B cell (primary cell): ENCODE measurements around the gene SLC25A21. TPM values are rescaled to one million over a fixed set of nuclear protein-coding genes. Genes with fewer than 3 reads are reported as not detected.

Experiments used
- ATAC-seq: fragments of 200-7000 bp; cut with Tn5 transposase; one replicate; pipeline ENCODE4 v1.10.0; 2021; ENCODE audit warnings: low read depth, mild to moderate bottlenecking, moderate number of reproducible peaks, moderate library complexity
- CTCF ChIA-PET: fragments of 350-600 bp; sonication (Branson Sonifier 250); formaldehyde crosslinking; loops from one replicate; lab custom pipeline; 2021; ENCODE audit warnings: antibody characterized with exemption, inconsistent platforms; lab: Charles Lee
- POLR2A ChIA-PET: fragments of 350-600 bp; sonication (Branson Sonifier 250); formaldehyde crosslinking; loops from one replicate; lab custom pipeline; 2021; ENCODE audit warnings: antibody characterized with exemption; lab: Charles Lee
- DNase-seq: peaks from one replicate; pipeline ENCODE4 v3.0.0; 2013
- H2AFZ ChIP-seq: 2 replicates; pipeline ENCODE4 v1.6.1; 2012; ENCODE audit warnings: mild to moderate bottlenecking, low read depth, low read length; ENCODE audit not compliant: insufficient read depth, poor library complexity, severe bottlenecking
- H3K27ac ChIP-seq, 2 donors: 1 replicate in 1 of 2; 2 replicates in 1 of 2; pipeline ENCODE4 v1.5.1; 2012 to 2013; ENCODE audit warnings: low read length in 2 of 2, mild to moderate bottlenecking in 2 of 2, moderate library complexity in 1 of 2
- H3K27me3 ChIP-seq, 4 experiments: fragments of 200-600 bp in 1 of 4; sonication (generic) in 1 of 4; replicated peaks in 1 of 4; 1 replicate in 2 of 4; 2 replicates in 2 of 4; pipeline versions ENCODE4 v1.6.1 to v1.7.0; 2013 to 2016; ENCODE audit warnings: low read length in 3 of 4, mild to moderate bottlenecking in 2 of 4, mixed read lengths in 1 of 4, moderate library complexity in 1 of 4; ENCODE audit not compliant: insufficient read depth in 4 of 4, control insufficient read depth in 3 of 4; ENCODE audit errors: control extremely low read depth in 1 of 4
- H3K36me3 ChIP-seq, 2 experiments: replicated peaks in 1 of 2; 1 replicate in 1 of 2; 2 replicates in 1 of 2; pipeline versions ENCODE4 v1.6.1 to v1.7.1; 2013; ENCODE audit warnings: low read length in 1 of 2; ENCODE audit not compliant: insufficient read depth in 2 of 2, control insufficient read depth in 1 of 2; ENCODE audit errors: control extremely low read depth in 1 of 2, extremely low read depth in 1 of 2
- H3K4me1 ChIP-seq, 2 donors: fragments of 200-600 bp in 1 of 2; sonication (generic) in 1 of 2; 1 replicate in 1 of 2; 2 replicates in 1 of 2; pipeline versions ENCODE4 v1.5.1 to v1.6.1; 2013 to 2017; ENCODE audit warnings: low read length in 2 of 2; ENCODE audit not compliant: control insufficient read depth in 2 of 2, insufficient read depth in 2 of 2
- H3K4me2 ChIP-seq: replicated peaks from 2 replicates; pipeline ENCODE3; 2012; ENCODE audit warnings: mild to moderate bottlenecking, low read depth, low read length; ENCODE audit not compliant: poor library complexity, severe bottlenecking
- H3K4me3 ChIP-seq, 5 experiments: fragments of 200-600 bp in 1 of 5; sonication (generic) in 1 of 5; 1 replicate in 3 of 5; 2 replicates in 2 of 5; pipeline versions ENCODE4 v1.5.1 to v1.7.0; 2011 to 2016; ENCODE audit warnings: low read length in 4 of 5, mild to moderate bottlenecking in 4 of 5, low read depth in 2 of 5, control low read depth in 1 of 5, moderate library complexity in 1 of 5; ENCODE audit not compliant: insufficient read depth in 1 of 5; ENCODE audit errors: control extremely low read depth in 1 of 5, extremely low read depth in 1 of 5
- H3K79me2 ChIP-seq: fragments of 200-600 bp; sonication (generic); one replicate; pipeline ENCODE4 v1.6.0; 2016; ENCODE audit warnings: low read length; ENCODE audit not compliant: control insufficient read depth, insufficient read depth
- H3K9ac ChIP-seq: fragments of 200-600 bp; sonication (generic); 2 replicates; pipeline ENCODE4 v1.6.1; 2017; ENCODE audit warnings: mild to moderate bottlenecking, low read length, moderate library complexity
- H3K9me3 ChIP-seq, 3 donors: one replicate each; pipeline versions ENCODE4 v1.6.1 to v1.7.1; 2013; ENCODE audit warnings: low read length in 2 of 3; ENCODE audit not compliant: control insufficient read depth in 2 of 3, insufficient read depth in 1 of 3; ENCODE audit errors: control extremely low read depth in 1 of 3
- H4K20me1 ChIP-seq: 2 replicates; pipeline ENCODE4 v1.6.0; 2012; ENCODE audit warnings: mild to moderate bottlenecking, low read length; ENCODE audit not compliant: insufficient read depth, control insufficient read depth, poor library complexity, severe bottlenecking
- H3K27ac Mint-ChIP-seq: one replicate; pipeline ENCODE4 v1.8.0; 2021; ENCODE audit warnings: mixed read lengths
- H3K27me3 Mint-ChIP-seq: one replicate; pipeline ENCODE4 v1.8.0; 2021; ENCODE audit warnings: mixed read lengths
- H3K4me1 Mint-ChIP-seq: one replicate; pipeline ENCODE4 v1.8.0; 2021; ENCODE audit warnings: mixed read lengths
- H3K4me3 Mint-ChIP-seq: one replicate; pipeline ENCODE4 v1.8.0; 2021; ENCODE audit warnings: mixed read lengths
- H3K9me3 Mint-ChIP-seq: one replicate; pipeline ENCODE4 v1.8.0; 2022; ENCODE audit warnings: mixed read lengths; ENCODE audit not compliant: insufficient read depth
- CTCF ChIP-seq: fragments of 200-600 bp; IDR thresholded peaks from one replicate; pipeline ENCODE4 v1.8.0; 2022; ENCODE audit warnings: antibody characterized with exemption, mild to moderate bottlenecking
- EZH2 ChIP-seq: IDR thresholded peaks from 2 replicates; pipeline ENCODE4 v1.6.1; 2012; ENCODE audit warnings: borderline replicate concordance, low read depth, mild to moderate bottlenecking, moderate library complexity, low read length; ENCODE audit not compliant: insufficient read depth, poor library complexity, severe bottlenecking
- WGBS: methylation state at CpG from one replicate; pipeline ENCODE4 v1.1.5; 2013; ENCODE audit warnings: missing lambda C conversion rate; ENCODE audit not compliant: insufficient coverage; 5-methylcytosine and 5-hydroxymethylcytosine counted together
- intact Hi-C: fragments of 100-400 bp; cut with micrococcal nuclease; formaldehyde crosslinking; loops from one replicate; pipeline ENCODE4 v1.10.0; 2022
- polyA plus RNA-seq: library from polyadenylated mRNA; depleted of rRNA; stranded (reverse); fragments of >200 nt; gene quantifications from 2 replicates; pipeline ENCODE4 v1.2.3, GENCODE V29; 2012
- total RNA-seq, 2 donors: library from RNA; stranded (reverse); fragments of 120-200 nt in 1 of 2; gene quantifications; 1 replicate in 1 of 2; 2 replicates in 1 of 2; pipeline versions ENCODE4 v1.2.3 to v1.2.4, GENCODE V29; 2013 to 2022

SLC25A21 gene
- total and polyA plus RNA-seq, 2 donors (not counting 1 experiment from before 2014, with no cell fraction given): not detected

- H3K27me3 ChIP-seq: peaks cover 0 to 10% (median 7%) of the 10 kb centered on the region in 4 experiments
- no peak overlapping the region for H3K9ac ChIP-seq
- peaks cover 13% of the 10 kb centered on the region for H3K27me3 Mint-ChIP-seq
- no peaks in the 10 kb centered on the region for H3K36me3 ChIP-seq
- no peak overlapping the region for H3K4me2 ChIP-seq
- H3K9me3 Mint-ChIP-seq: no peaks in the 10 kb centered on the region
- H3K9me3 ChIP-seq: peaks cover 0 to 8% (median 0%) of the 10 kb centered on the region in 3 donors
- no CpG with 5 or more reads among the region's 10 CpGs for WGBS
- DNase-seq: no peak
- H4K20me1 ChIP-seq: no peaks in the 10 kb centered on the region
- no peak for TF ChIP-seq EZH2
- TF ChIP-seq CTCF: no peak
- no peaks in the 10 kb centered on the region for H3K4me1 Mint-ChIP-seq
- no peak overlapping the region for H3K4me3 Mint-ChIP-seq
- intact Hi-C loops: no loop called here
- H3K4me3 ChIP-seq: no peak overlapping the region
- ChIA-PET POLR2A (no interaction called here), CTCF (no interaction called here)
- no peak overlapping the region for H2AFZ ChIP-seq
- H3K27ac Mint-ChIP-seq: no peak overlapping the region
- H3K4me1 ChIP-seq: no peaks in the 10 kb centered on the region
- no peak overlapping the region for H3K27ac ChIP-seq
- ATAC-seq: no peak
- no peaks in the 10 kb centered on the region for H3K79me2 ChIP-seq
Measured at GRCh38 chr14:37170993-37171392, 1.4 kb downstream of the SLC25A21 start.

GRCh38 chr14:37170237-37170636, 2.2 kb downstream of the SLC25A21 start:
- H3K4me1 Mint-ChIP-seq: no peaks in the 10 kb centered on the region
- intact Hi-C loops: no loop called here
- peaks cover 13% of the 10 kb centered on the region for H3K27me3 Mint-ChIP-seq
- Histone ChIP-seq H3K4me1 (no peaks in the 10 kb centered on the region), H3K36me3 (no peaks in the 10 kb centered on the region), H3K4me2 (no peak overlapping the region), H3K79me2 (no peaks in the 10 kb centered on the region), H2AFZ (no peak overlapping the region), H3K9ac (no peak overlapping the region), H4K20me1 (no peaks in the 10 kb centered on the region), H3K27me3 (peaks cover 0 to 10% (median 7%) of the 10 kb centered on the region in 4 experiments), H3K9me3 (peaks cover 0 to 8% (median 0%) of the 10 kb centered on the region in 3 donors), H3K27ac (no peak overlapping the region), H3K4me3 (no peak overlapping the region)
- POLR2A ChIA-PET: no interaction called here
- ATAC-seq: no peak
- TF ChIP-seq EZH2 (no peak), CTCF (no peak)
- H3K27ac Mint-ChIP-seq: no peak overlapping the region
- no peaks in the 10 kb centered on the region for H3K9me3 Mint-ChIP-seq
- H3K4me3 Mint-ChIP-seq: no peak overlapping the region
- CTCF ChIA-PET: interaction anchor here (0.6 kb wide), 1 partner anchor 21 kb away, joined by 3 read pairs; no protein-coding TSS in a partner anchor
- 86% methylated on average over 1 of the region's 8 CpGs for WGBS
- DNase-seq: no peak
